Subcutaneous abdominal adipose tissue (tissue), 5 donors: ENCODE measurements around the gene FGGY.
"Not testable (repeated sequence)": the region's sequence is repeated elsewhere in the genome, so short reads cannot be mapped to it uniquely, and the experiment has no call there.

Experiments used
- H3K27ac ChIP-seq: one replicate; pipeline ENCODE4 v1.7.0; 2013; ENCODE audit warnings: low read depth, mild to moderate bottlenecking, inconsistent platforms, low read length, moderate library complexity
- H3K27me3 ChIP-seq, 5 donors: one replicate each; pipeline ENCODE4 v1.7.0; 2013; ENCODE audit warnings: low read length in 5 of 5, inconsistent platforms in 1 of 5; ENCODE audit not compliant: control insufficient read depth in 5 of 5, insufficient read depth in 4 of 5
- H3K36me3 ChIP-seq, 5 donors: one replicate each; pipeline ENCODE4 v1.7.0; 2013; ENCODE audit warnings: low read length in 5 of 5; ENCODE audit not compliant: control insufficient read depth in 5 of 5, insufficient read depth in 5 of 5
- H3K4me1 ChIP-seq, 5 donors: one replicate each; pipeline ENCODE4 v1.7.0; 2013; ENCODE audit warnings: low read length in 5 of 5, mild to moderate bottlenecking in 3 of 5, moderate library complexity in 1 of 5; ENCODE audit not compliant: control insufficient read depth in 5 of 5, insufficient read depth in 5 of 5
- H3K4me3 ChIP-seq, 5 donors: one replicate each; pipeline ENCODE4 v1.7.0; 2013; ENCODE audit warnings: low read length in 5 of 5, low read depth in 1 of 5
- H3K9ac ChIP-seq, 5 donors: one replicate each; pipeline ENCODE4 v1.7.0; 2013; ENCODE audit warnings: low read length in 5 of 5, mild to moderate bottlenecking in 4 of 5, moderate library complexity in 3 of 5
- H3K9me3 ChIP-seq, 5 donors: one replicate each; pipeline ENCODE4 v1.7.0; 2013; ENCODE audit warnings: low read length in 5 of 5; ENCODE audit not compliant: control insufficient read depth in 5 of 5
- donor health status: healthy.
- donor health status: healthy.
- donor health status: healthy.
- donor health status: healthy.
- donor health status: healthy.

Gene FGGY

DNA sequence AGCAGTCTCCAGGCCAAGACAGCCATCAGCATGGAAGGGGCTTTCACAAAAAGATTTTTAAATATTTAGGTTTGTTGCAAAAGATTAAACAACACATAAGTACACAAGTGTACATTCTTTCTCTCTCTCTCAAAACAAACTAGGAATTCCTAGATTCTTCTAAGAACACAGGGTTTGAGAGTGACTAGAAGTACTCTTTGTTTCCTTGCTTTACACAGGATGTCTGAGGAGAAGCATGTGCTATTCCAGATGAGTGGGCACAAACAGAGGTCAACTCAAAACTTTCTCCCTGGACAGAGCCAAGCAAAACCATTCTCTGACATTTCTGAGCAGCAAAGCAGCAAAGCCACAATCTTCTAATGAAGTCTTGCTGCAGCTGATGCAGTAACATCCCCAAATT, 307.3 kb downstream of the FGGY start:
- Histone ChIP-seq H3K27me3 (no peaks in the 10 kb centered on the region), H3K27ac (no peak overlapping the region), H3K4me3 (no peak overlapping the region), H3K4me1 (no peaks in the 10 kb centered on the region), H3K9ac (no peak overlapping the region), H3K36me3 (peaks cover 0 to 5% (median 3%) of the 10 kb centered on the region in 5 donors), H3K9me3 (no peaks in the 10 kb centered on the region)

DNA sequence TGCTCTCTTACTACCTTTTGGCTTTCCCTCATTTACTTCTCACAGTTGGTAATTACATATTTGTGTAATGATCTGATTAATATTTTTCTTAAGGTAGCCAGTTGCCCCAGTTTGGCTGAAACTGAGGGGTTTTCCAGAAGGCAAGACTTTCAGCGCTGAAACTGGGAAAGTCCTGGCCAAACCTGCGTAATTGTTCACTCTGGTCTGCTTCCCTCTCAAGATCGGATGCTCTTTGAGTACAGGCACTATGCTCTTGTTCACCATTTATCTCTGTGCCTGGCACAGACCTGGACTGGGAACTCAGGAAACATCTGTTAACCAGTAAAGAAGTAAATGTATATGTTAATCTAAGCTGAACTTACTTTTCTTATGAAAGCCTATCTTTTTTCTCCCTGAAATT, 308.3 kb downstream of the FGGY start:
- Histone ChIP-seq H3K27ac (no peak overlapping the region), H3K36me3 (peaks cover 0 to 7% (median 3%) of the 10 kb centered on the region in 5 donors), H3K4me1 (no peaks in the 10 kb centered on the region)

DNA sequence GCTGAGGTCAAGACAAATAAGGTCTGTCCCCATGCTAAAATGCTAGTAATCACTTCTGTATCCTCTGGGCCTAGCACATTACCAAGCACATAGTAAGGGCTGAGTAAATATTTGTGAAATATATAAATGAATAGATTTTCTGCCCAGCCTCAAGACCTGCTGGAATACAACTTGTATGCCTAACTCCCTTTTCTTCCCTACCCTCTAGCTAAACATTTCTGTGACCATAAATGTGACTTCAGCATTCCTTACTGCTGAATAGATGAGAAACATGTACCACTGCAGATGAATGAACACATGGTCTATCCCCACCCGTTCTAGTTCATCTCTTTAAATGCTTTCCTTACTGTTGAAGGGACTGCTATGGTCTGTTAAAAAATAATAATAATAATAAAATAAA, 308.9 kb downstream of the FGGY start:
- Histone ChIP-seq H3K27ac (no peak overlapping the region), H3K36me3 (peaks cover 0 to 7% (median 3%) of the 10 kb centered on the region in 5 donors), H3K9ac (no peak overlapping the region), H3K9me3 (peaks cover 0 to 4% (median 0%) of the 10 kb centered on the region in 5 donors), H3K27me3 (no peaks in the 10 kb centered on the region), H3K4me1 (no peaks in the 10 kb centered on the region), H3K4me3 (no peak overlapping the region)

More for the DNA sequence above, 308.3 kb downstream of the FGGY start:
- Histone ChIP-seq H3K9ac (no peak overlapping the region), H3K27me3 (no peaks in the 10 kb centered on the region), H3K9me3 (no peaks in the 10 kb centered on the region), H3K4me3 (no peak overlapping the region)

DNA sequence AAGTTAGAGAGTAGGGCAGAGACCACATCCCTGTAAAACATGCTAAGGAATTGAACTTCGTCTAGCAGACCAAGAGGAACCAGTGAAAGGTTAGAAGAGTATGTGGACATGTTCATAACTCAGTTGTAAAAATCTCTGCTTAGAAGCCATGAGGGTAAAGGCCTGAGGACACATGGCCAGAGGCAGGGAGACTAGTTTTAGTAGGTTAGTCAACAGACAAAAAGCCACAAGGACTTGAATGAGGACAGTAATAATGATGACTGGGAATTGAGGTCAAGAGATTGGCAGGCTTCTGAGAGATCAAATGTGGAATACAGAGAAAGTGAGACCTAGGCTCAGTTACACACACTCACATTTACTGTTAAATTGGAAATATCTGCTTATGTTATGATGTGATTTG, 312.4 kb downstream of the FGGY start:
- Histone ChIP-seq H3K4me1 (no peaks in the 10 kb centered on the region), H3K36me3 (peaks cover 0 to 7% (median 3%) of the 10 kb centered on the region in 5 donors), H3K27me3 (no peaks in the 10 kb centered on the region), H3K9ac (no peak overlapping the region), H3K4me3 (no peak overlapping the region), H3K27ac (no peak overlapping the region), H3K9me3 (peaks cover 0 to 4% (median 0%) of the 10 kb centered on the region in 5 donors)

DNA sequence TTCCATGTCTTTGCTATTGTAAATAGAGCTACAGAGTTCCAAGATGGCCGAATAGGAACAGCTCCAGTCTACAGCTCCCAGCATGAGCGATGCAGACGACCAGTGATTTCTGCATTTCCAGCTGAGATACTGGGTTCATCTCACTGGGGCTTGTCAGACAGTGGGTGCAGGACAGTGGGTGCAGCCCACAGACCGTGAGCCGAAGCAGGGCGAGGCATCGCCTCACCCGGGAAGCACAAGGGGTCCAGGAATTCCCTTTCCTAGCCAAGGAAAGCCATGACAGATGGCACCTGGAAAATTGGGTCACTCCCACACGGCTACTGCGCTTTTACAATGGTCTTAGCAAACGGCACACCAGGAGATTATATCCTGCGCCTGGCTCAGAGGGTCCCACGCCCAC, 313.6 kb downstream of the FGGY start:
- not testable (repeated sequence) for H3K36me3 ChIP-seq, H3K4me1 ChIP-seq, H3K27ac ChIP-seq, H3K9me3 ChIP-seq, H3K4me3 ChIP-seq, H3K9ac ChIP-seq, H3K27me3 ChIP-seq

DNA sequence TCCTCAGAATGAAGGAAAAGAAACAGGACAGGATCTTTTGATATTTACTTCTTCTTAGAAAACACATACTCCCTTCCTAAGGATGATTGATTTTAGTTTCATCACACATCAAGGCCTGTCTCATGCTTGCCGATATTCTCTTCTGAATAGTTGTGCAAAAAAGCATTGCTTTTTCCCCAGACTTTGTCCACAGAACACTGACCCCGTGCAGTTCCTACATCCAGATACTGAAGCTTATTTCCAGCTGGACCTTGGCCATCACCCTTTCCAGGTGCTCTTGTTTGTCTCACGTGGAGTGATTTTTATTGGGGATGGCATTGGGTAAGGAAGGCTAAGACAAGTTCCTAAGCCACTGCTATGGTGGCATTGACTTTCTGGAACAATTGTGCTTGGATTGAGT, 320.5 kb downstream of the FGGY start:
- Histone ChIP-seq H3K4me3 (no peak overlapping the region), H3K4me1 (no peaks in the 10 kb centered on the region), H3K9me3 (no peaks in the 10 kb centered on the region), H3K27ac (no peak overlapping the region), H3K36me3 (no peaks in the 10 kb centered on the region), H3K27me3 (no peaks in the 10 kb centered on the region), H3K9ac (no peak overlapping the region)

DNA sequence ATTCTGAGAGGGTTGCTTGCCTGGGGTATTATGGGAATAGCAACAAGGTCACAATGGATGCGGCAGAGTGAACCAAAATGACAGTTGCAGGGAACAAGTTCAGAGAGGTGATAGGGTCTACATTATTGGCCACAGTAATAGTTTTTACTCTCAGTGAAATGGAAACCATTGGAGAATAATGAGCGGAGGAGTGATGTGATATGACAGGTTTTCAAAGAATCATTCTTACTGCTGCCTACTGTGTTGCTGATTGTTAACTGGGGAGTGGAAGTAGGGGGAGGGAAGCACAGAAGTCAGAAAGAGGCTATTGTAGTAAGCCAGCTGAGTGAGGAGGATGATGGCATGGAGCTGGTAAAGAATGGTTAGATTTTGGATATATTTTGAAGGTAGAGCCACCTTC, 322.7 kb downstream of the FGGY start:
- Histone ChIP-seq H3K36me3 (no peaks in the 10 kb centered on the region), H3K9me3 (no peaks in the 10 kb centered on the region), H3K4me3 (no peak overlapping the region), H3K27me3 (no peaks in the 10 kb centered on the region), H3K9ac (no peak overlapping the region), H3K4me1 (no peaks in the 10 kb centered on the region), H3K27ac (no peak overlapping the region)

DNA sequence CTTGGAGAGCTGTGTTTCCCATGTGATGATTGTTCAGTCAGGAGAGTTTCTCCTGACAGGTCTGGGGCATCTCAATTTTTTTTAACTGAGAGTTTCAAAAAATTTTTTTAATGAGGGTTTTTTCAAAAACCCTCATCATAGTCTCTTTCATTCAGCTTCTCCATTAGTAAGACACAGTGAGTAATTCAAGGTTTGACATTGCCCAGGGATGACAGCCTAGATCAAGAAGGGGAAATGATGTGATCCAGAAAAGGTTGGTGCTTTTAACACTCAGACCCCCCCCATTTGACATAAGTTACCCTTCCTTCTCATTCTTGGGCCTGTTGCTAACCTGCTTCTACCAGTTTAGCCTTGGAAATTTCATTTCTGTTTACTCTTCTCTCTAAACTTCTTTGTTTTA, 328.5 kb downstream of the FGGY start:
- no peak overlapping the region for H3K27ac ChIP-seq

DNA sequence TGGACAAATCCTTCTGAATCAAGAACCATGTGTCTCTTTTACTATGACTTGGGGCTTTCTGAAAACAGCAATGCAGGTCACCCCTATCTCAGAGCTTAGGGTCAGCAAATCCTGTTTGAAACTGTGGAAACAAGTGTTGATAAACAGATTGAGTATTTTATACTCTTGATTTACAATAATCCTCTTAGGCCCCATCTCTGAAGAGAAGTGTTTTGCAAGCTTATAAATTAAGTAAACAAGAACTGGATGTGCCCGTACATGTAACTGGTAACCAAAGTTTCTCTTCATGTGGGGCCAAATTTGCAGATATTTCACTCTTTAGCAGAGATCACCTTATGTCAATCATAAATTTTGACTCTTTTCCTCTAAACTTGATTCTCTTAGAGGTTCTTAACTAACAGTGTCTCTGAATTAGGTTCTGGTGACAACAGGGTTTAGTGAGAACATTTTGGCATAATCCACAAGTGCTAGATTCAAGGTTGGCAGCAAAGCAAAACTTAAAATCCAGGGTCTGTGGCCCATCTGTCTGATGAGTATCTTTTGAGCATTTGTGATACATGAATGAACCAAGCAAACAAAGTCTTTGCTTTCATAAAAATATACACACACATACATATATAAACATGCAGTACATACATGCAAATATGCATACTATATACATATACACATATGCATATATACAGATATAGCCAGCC, 334.8 kb downstream of the FGGY start:
- H3K4me1 ChIP-seq = peaks cover 0 to 4% (median 0%) of the 10 kb centered on the region in 5 donors
- H3K9me3 ChIP-seq = no peaks in the 10 kb centered on the region
- no peak overlapping the region for H3K9ac ChIP-seq
- H3K27me3 ChIP-seq = no peaks in the 10 kb centered on the region
- H3K36me3 ChIP-seq = no peaks in the 10 kb centered on the region
- no peak overlapping the region for H3K4me3 ChIP-seq
- H3K27ac ChIP-seq = no peak overlapping the region

More for the DNA sequence above, 328.5 kb downstream of the FGGY start:
- Histone ChIP-seq H3K27me3 (no peaks in the 10 kb centered on the region), H3K36me3 (no peaks in the 10 kb centered on the region), H3K9ac (no peak overlapping the region), H3K9me3 (no peaks in the 10 kb centered on the region), H3K4me1 (no peaks in the 10 kb centered on the region), H3K4me3 (no peak overlapping the region)

DNA sequence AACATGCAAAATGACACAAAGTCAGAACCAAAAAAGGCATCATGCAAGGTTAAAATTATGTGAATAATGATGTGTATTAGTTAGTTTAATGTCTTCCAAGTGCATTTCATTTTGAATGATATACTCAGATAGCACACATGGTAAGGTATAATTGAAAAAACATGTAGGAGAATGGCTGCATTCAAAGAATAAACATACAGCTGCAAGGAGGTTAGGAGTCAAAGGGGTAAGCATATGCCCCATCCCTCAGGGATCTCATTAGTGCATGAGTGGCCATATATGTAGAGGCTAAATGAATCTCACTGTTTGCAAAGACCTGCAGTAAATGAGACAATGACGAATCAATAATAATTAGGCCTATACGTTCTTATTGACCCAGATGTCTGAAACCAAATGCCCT, 338.2 kb downstream of the FGGY start:
- H3K4me3 ChIP-seq = no peak overlapping the region
- no peaks in the 10 kb centered on the region for H3K27me3 ChIP-seq
- no peak overlapping the region for H3K9ac ChIP-seq
- H3K9me3 ChIP-seq = no peaks in the 10 kb centered on the region
- H3K27ac ChIP-seq = no peak overlapping the region
- peaks cover 0 to 17% (median 12%) of the 10 kb centered on the region in 5 donors for H3K4me1 ChIP-seq
- H3K36me3 ChIP-seq = no peaks in the 10 kb centered on the region
